ENCODE data around the gene FBLN5. TPM values are rescaled to one million over a fixed set of nuclear protein-coding genes. Genes with fewer than 3 reads are reported as not detected.
A peak's percentile ranks its signal among the peaks of the same experiment; 100 is the strongest.

FBLN5 gene
- total and polyA plus RNA-seq, 4 experiments from 2014 or later, result 7.9 to 23.7 (median 15.8) TPM

GRCh38 chr14:91876492-91876891, 71.0 kb downstream of the FBLN5 start:
- H3K36me3 Mint-ChIP-seq, result peaks cover 0 to 2% of the 10 kb centered on the region in 2 donors
- H3K27ac Mint-ChIP-seq, result peak overlapping the region in 5 of 7 donors; percentile 11 to 95 (median 82)
- H3K4me1 Mint-ChIP-seq, result peaks cover 61 to 100% (median 86%) of the 10 kb centered on the region in 4 donors
- peaks cover 0 to 3% (median 0%) of the 10 kb centered on the region in 8 donors for H3K9me3 Mint-ChIP-seq
- H3K27me3 Mint-ChIP-seq, result peaks cover 0 to 2% of the 10 kb centered on the region in 2 donors
- no peak overlapping the region for H3K27ac ChIP-seq (ENCODE audit: low read depth, low read length)
- CTCF ChIA-PET (ENCODE audit: partially characterized antibody), result interaction anchor here (7.0 kb wide), 1 partner anchor 14 kb away, joined by 46 read pairs; no protein-coding TSS in a partner anchor
- H3K4me3 ChIP-seq (ENCODE audit: low read length in 2 of 2), result no peak overlapping the region
- POLR2A ChIA-PET (ENCODE audit: partially characterized antibody), result interaction anchor here (0.8 to 3.2 kb wide), 6 partner anchors 10 to 41 kb away, joined by 3 to 12 read pairs (median 3); partner anchors contain the start of gene TC2N
- DNase-seq, result no peak
- no peaks in the 10 kb centered on the region for H3K27me3 ChIP-seq (ENCODE audit: insufficient read depth, low read length)
- peak overlapping the region in 1 of 8 donors; percentile 10 for H3K4me3 Mint-ChIP-seq
- peaks cover 81% of the 10 kb centered on the region for H3K4me1 ChIP-seq (ENCODE audit: insufficient read depth, low read length)
- no peaks in the 10 kb centered on the region for H3K36me3 ChIP-seq (ENCODE audit: insufficient read depth, low read length)
- H3K9me3 ChIP-seq (ENCODE audit: control insufficient read depth in 1 of 2, low read length in 2 of 2), result no peaks in the 10 kb centered on the region
- intact Hi-C loops (cut with micrococcal nuclease), result loop anchor here (10.0 kb wide), 2 partner anchors 562 to 1492 kb away; no protein-coding TSS in a partner anchor

- Mint-ChIP-seq H3K27ac (peak overlapping the region; percentile 43 to 98 (median 85)), H3K4me1 (peaks cover 58 to 100% (median 85%) of the 10 kb centered on the region in 4 donors), H3K4me3 (peak overlapping the region in 4 of 8 donors; percentile 42 to 78 (median 57)), H3K9me3 (no peaks in the 10 kb centered on the region), H3K27me3 (no peaks in the 10 kb centered on the region), H3K36me3 (no peaks in the 10 kb centered on the region)
- no peak for DNase-seq
- Histone ChIP-seq H3K27ac (ENCODE audit: low read depth, low read length) (no peak overlapping the region), H3K36me3 (ENCODE audit: insufficient read depth, low read length) (no peaks in the 10 kb centered on the region), H3K4me3 (ENCODE audit: low read length in 2 of 2) (no peak overlapping the region), H3K27me3 (ENCODE audit: insufficient read depth, low read length) (no peaks in the 10 kb centered on the region), H3K9me3 (ENCODE audit: control insufficient read depth in 1 of 2, low read length in 2 of 2) (no peaks in the 10 kb centered on the region), H3K4me1 (ENCODE audit: insufficient read depth, low read length) (peaks cover 81% of the 10 kb centered on the region)
- CTCF ChIA-PET (ENCODE audit: partially characterized antibody), result interaction anchor here (1.1 to 7.0 kb wide), 2 partner anchors 11 to 15 kb away, joined by 5 to 46 read pairs; no protein-coding TSS in a partner anchor
- intact Hi-C loops (cut with micrococcal nuclease), result loop anchor here (10.0 kb wide), 2 partner anchors 561 to 1491 kb away; no protein-coding TSS in a partner anchor
- POLR2A ChIA-PET (ENCODE audit: partially characterized antibody), result interaction anchor here (0.8 to 4.9 kb wide), 12 partner anchors 8 to 45 kb away, joined by 3 to 193 read pairs (median 10); partner anchors contain the start of gene TC2N
Observed at GRCh38 chr14:91875525-91876286, 71.8 kb downstream of the FBLN5 start.

GRCh38 chr14:91873471-91874415, 73.8 kb downstream of the FBLN5 start:
- Mint-ChIP-seq H3K4me3 (peak overlapping the region; percentile 80 to 93 (median 88)), H3K9me3 (no peaks in the 10 kb centered on the region), H3K27ac (peak overlapping the region; percentile 93 to 100 (median 97)), H3K4me1 (peaks cover 63 to 100% (median 89%) of the 10 kb centered on the region in 4 donors), H3K36me3 (peaks cover 0 to 3% of the 10 kb centered on the region in 2 donors), H3K27me3 (no peaks in the 10 kb centered on the region)
- peak overlapping the region; percentile 45 to 58 for H3K4me3 ChIP-seq (ENCODE audit: low read length in 2 of 2)
- H3K27me3 ChIP-seq (ENCODE audit: insufficient read depth, low read length), result no peaks in the 10 kb centered on the region
- H3K4me1 ChIP-seq (ENCODE audit: insufficient read depth, low read length), result peaks cover 91% of the 10 kb centered on the region
- ChIA-PET POLR2A (ENCODE audit: partially characterized antibody) (interaction anchor here (0.9 to 4.9 kb wide), 24 partner anchors 7 to 630 kb away, joined by 3 to 193 read pairs (median 5); partner anchors contain the start of genes PPP4R3A, TC2N and TRIP11), CTCF (ENCODE audit: partially characterized antibody) (interaction anchor here (0.8 to 7.0 kb wide), 9 partner anchors 11 to 123 kb away, joined by 3 to 46 read pairs (median 4); no protein-coding TSS in a partner anchor)
- no peaks in the 10 kb centered on the region for H3K9me3 ChIP-seq (ENCODE audit: control insufficient read depth in 1 of 2, low read length in 2 of 2)
- H3K36me3 ChIP-seq (ENCODE audit: insufficient read depth, low read length), result no peaks in the 10 kb centered on the region
- peak overlapping the region; percentile 79 for H3K27ac ChIP-seq (ENCODE audit: low read depth, low read length)
- peak; percentile 88 to 94 (median 88) for DNase-seq
- intact Hi-C loops (cut with micrococcal nuclease), result loop anchor here (1.0 to 10.0 kb wide), 7 partner anchors 8 to 1489 kb away; no protein-coding TSS in a partner anchor

- Mint-ChIP-seq H3K9me3 (no peaks in the 10 kb centered on the region), H3K27me3 (no peaks in the 10 kb centered on the region), H3K36me3 (peaks cover 0 to 3% of the 10 kb centered on the region in 2 donors), H3K4me3 (peak overlapping the region; percentile 80 to 93 (median 88)), H3K4me1 (peaks cover 62 to 100% (median 89%) of the 10 kb centered on the region in 4 donors), H3K27ac (peak overlapping the region; percentile 93 to 100 (median 97))
- Histone ChIP-seq H3K27ac (ENCODE audit: low read depth, low read length) (peak overlapping the region; percentile 79), H3K36me3 (ENCODE audit: insufficient read depth, low read length) (no peaks in the 10 kb centered on the region), H3K27me3 (ENCODE audit: insufficient read depth, low read length) (no peaks in the 10 kb centered on the region), H3K4me3 (ENCODE audit: low read length in 2 of 2) (peak overlapping the region; percentile 45 to 58), H3K4me1 (ENCODE audit: insufficient read depth, low read length) (peaks cover 96% of the 10 kb centered on the region), H3K9me3 (ENCODE audit: control insufficient read depth in 1 of 2, low read length in 2 of 2) (no peaks in the 10 kb centered on the region)
- DNase-seq, result peak; percentile 69 to 78 (median 72)
- intact Hi-C loops (cut with micrococcal nuclease), result loop anchor here (1.0 to 10.0 kb wide), 7 partner anchors 9 to 1488 kb away; no protein-coding TSS in a partner anchor
- ChIA-PET POLR2A (ENCODE audit: partially characterized antibody) (interaction anchor here (0.9 to 4.9 kb wide), 20 partner anchors 11 to 628 kb away, joined by 3 to 193 read pairs (median 6); partner anchors contain the start of genes GPR68, PPP4R3A and TRIP11), CTCF (ENCODE audit: partially characterized antibody) (interaction anchor here (0.8 to 7.0 kb wide), 7 partner anchors 10 to 68 kb away, joined by 3 to 46 read pairs (median 6); no protein-coding TSS in a partner anchor)
Observed at GRCh38 chr14:91872517-91873470, 74.7 kb downstream of the FBLN5 start.

GRCh38 chr14:91872011-91872501, 75.4 kb downstream of the FBLN5 start:
- Histone ChIP-seq H3K9me3 (ENCODE audit: control insufficient read depth in 1 of 2, low read length in 2 of 2) (no peaks in the 10 kb centered on the region), H3K36me3 (ENCODE audit: insufficient read depth, low read length) (no peaks in the 10 kb centered on the region), H3K4me3 (ENCODE audit: low read length in 2 of 2) (peak overlapping the region; percentile 45 to 58), H3K4me1 (ENCODE audit: insufficient read depth, low read length) (peaks cover 95% of the 10 kb centered on the region), H3K27ac (ENCODE audit: low read depth, low read length) (peak overlapping the region; percentile 79), H3K27me3 (ENCODE audit: insufficient read depth, low read length) (no peaks in the 10 kb centered on the region)
- Mint-ChIP-seq H3K4me1 (peaks cover 64 to 100% (median 88%) of the 10 kb centered on the region in 4 donors), H3K27me3 (no peaks in the 10 kb centered on the region), H3K27ac (peak overlapping the region; percentile 93 to 100 (median 97)), H3K9me3 (no peaks in the 10 kb centered on the region), H3K36me3 (peaks cover 0 to 3% of the 10 kb centered on the region in 2 donors), H3K4me3 (peak overlapping the region; percentile 80 to 93 (median 88))
- peak in 4 of 5 donors; percentile 13 to 81 (median 24) for DNase-seq
- POLR2A ChIA-PET (ENCODE audit: partially characterized antibody), result interaction anchor here (0.6 to 4.9 kb wide), 19 partner anchors 11 to 1488 kb away, joined by 3 to 193 read pairs (median 5); partner anchors contain the start of genes GPR68, PPP4R3A and TRIP11
- CTCF ChIA-PET (ENCODE audit: partially characterized antibody), result interaction anchor here (0.8 to 7.0 kb wide), 7 partner anchors 11 to 68 kb away, joined by 3 to 46 read pairs (median 3); no protein-coding TSS in a partner anchor
- intact Hi-C loops (cut with micrococcal nuclease), result loop anchor here (2.0 to 10.0 kb wide), 4 partner anchors 17 to 1487 kb away; no protein-coding TSS in a partner anchor
